ENCODE results near the gene OR7C2. TPM values are rescaled to one million over a fixed set of nuclear protein-coding genes. Genes with fewer than 3 reads are reported as not detected.

The OR7C2 gene
- total RNA-seq, 1 experiment from 2014 or later: not detected

DNA sequence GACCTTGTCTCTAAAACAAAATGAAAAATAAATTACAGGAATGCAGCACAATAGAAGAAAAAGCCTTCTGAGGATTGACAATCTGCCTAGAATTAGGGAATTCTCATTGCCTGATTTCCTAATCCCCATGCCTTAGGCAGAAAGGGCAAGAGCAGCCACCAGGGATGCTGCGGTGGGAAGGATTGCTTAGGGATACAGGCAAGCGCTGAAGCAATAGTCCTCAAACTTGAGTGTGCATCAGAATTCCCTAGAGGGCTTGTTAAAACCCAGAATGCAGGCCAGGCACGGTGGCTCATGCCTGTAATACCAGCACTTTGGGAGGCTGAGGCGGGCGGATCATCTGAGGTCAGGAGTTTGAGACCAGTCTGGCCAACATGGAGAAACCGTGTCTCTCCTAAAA is 1.0 kb upstream of the OR7C2 start:
- Mint-ChIP-seq H3K4me1 (no peaks in the 10 kb centered on the region), H3K27ac (no peak overlapping the region), H3K4me3 (no peak overlapping the region), H3K27me3 (ENCODE audit: low read depth) (no peaks in the 10 kb centered on the region; the same call in 1 of the 2 replicates), H3K36me3 (ENCODE audit: insufficient read depth in 1 of 3, low read depth in 3 of 3) (peaks cover 0 to 22% (median 13%) of the 10 kb centered on the region in 3 experiments; a peak in 4 of 7 replicates), H3K9me3 (peaks cover 34 to 81% of the 10 kb centered on the region in 2 experiments)
- H4K5ac ChIP-seq (ENCODE audit: insufficient read length, low read depth, low read length): no peak overlapping the region
- H3K9ac ChIP-seq (ENCODE audit: extremely low read depth, insufficient read length, low read length): no peak overlapping the region
- no peaks in the 10 kb centered on the region for H3K9me3 ChIP-seq (ENCODE audit: control insufficient read depth, low read depth, low read length)
- no peak overlapping the region for H2BK5ac ChIP-seq (ENCODE audit: insufficient read length, low read length)
- no peak overlapping the region for H3K27ac ChIP-seq (ENCODE audit: insufficient read length, low read depth, low read length)
- H3K79me1 ChIP-seq (ENCODE audit: insufficient read depth, low read depth, low read length, poor library complexity, severe bottlenecking): no peaks in the 10 kb centered on the region
- H3K14ac ChIP-seq (ENCODE audit: insufficient read depth, low read length): no peak overlapping the region
- no peak overlapping the region for H3K4me2 ChIP-seq (ENCODE audit: insufficient read depth, insufficient read length, low read length)
- H2AFZ ChIP-seq (ENCODE audit: low read length): no peak overlapping the region
- H3K18ac ChIP-seq (ENCODE audit: insufficient read length, low read depth, low read length): no peak overlapping the region
- no peaks in the 10 kb centered on the region for H4K20me1 ChIP-seq (ENCODE audit: control insufficient read depth, insufficient read depth, insufficient read length)
- H3K4ac ChIP-seq (ENCODE audit: low read depth, low read length): no peak overlapping the region
- H2AK5ac ChIP-seq (ENCODE audit: insufficient read length, low read length): no peak overlapping the region
- no peaks in the 10 kb centered on the region for H3K4me1 ChIP-seq (ENCODE audit: insufficient read depth, low read length)
- H2BK15ac ChIP-seq (ENCODE audit: low read depth, low read length): no peak overlapping the region
- DNase-seq: no peak
- no peaks in the 10 kb centered on the region; the same call in 1 of the 2 replicates for H3K27me3 ChIP-seq (ENCODE audit: insufficient read depth, low read length)
- H3T11ph ChIP-seq (ENCODE audit: low read length): no peak overlapping the region
- no peak overlapping the region for H2BK20ac ChIP-seq (ENCODE audit: low read depth, low read length, poor library complexity, severe bottlenecking)
- no peaks in the 10 kb centered on the region for H3K23me2 ChIP-seq (ENCODE audit: insufficient read length, low read depth, low read length, poor library complexity, severe bottlenecking)
- H4K8ac ChIP-seq (replicated peaks; ENCODE audit: insufficient read length, low read depth, low read length): no peak overlapping the region
- H4K91ac ChIP-seq (ENCODE audit: insufficient read length, low read depth, low read length): no peak overlapping the region
- no peak overlapping the region for H3K23ac ChIP-seq (ENCODE audit: insufficient read length, low read depth, low read length)
- no peak overlapping the region for H2BK12ac ChIP-seq (ENCODE audit: insufficient read length, low read depth, low read length)
- no peak overlapping the region for H2BK120ac ChIP-seq (ENCODE audit: low read depth, low read length, poor library complexity, severe bottlenecking)
- H3K56ac ChIP-seq (ENCODE audit: insufficient read length, low read depth, low read length): no peak overlapping the region
- WGBS (ENCODE audit: extremely low coverage, insufficient read length, low lambda C conversion rate): no CpG with 5 or more reads among the region's 6 CpGs
- TF ChIP-seq, protein P1, sequence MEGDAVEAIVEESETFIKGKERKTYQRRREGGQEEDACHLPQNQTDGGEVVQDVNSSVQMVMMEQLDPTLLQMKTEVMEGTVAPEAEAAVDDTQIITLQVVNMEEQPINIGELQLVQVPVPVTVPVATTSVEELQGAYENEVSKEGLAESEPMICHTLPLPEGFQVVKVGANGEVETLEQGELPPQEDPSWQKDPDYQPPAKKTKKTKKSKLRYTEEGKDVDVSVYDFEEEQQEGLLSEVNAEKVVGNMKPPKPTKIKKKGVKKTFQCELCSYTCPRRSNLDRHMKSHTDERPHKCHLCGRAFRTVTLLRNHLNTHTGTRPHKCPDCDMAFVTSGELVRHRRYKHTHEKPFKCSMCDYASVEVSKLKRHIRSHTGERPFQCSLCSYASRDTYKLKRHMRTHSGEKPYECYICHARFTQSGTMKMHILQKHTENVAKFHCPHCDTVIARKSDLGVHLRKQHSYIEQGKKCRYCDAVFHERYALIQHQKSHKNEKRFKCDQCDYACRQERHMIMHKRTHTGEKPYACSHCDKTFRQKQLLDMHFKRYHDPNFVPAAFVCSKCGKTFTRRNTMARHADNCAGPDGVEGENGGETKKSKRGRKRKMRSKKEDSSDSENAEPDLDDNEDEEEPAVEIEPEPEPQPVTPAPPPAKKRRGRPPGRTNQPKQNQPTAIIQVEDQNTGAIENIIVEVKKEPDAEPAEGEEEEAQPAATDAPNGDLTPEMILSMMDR (conservative IDR thresholded peaks at IDR 0.05): no peak
- H3K79me2 ChIP-seq (ENCODE audit: insufficient read depth, low read length): no peaks in the 10 kb centered on the region
